ENCODE measurements around the gene RGS7.
"Not testable (repeated sequence)": the region's sequence is repeated elsewhere in the genome, so short reads cannot be mapped to it uniquely, and the experiment has no call there.

Gene RGS7

GRCh38 chr1:240888039-240888786, 468.8 kb downstream of the RGS7 start:
- peak; percentile 37 for DNase-seq

DNA sequence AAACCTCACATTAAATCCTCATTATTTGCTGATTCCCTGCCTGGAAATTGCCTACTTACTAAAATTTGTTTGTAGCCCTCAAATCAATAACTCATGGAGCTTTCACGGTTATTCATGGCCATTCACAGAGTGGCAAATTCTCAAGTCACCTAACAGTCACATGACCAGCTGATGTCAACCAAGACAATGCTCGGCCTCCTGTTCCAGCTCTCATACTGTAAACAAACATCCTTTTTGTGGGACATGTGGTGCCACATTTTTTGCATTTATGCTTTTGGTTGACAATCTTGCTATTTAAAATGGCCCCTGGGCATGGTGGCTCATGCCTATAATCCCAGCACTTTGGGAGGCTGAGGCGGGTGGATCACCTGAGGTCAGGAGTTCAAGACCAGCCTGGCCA, 473.5 kb downstream of the RGS7 start:
- no peak for DNase-seq

- DNase-seq = not testable (repeated sequence)
Observed at GRCh38 chr1:240882656-240883308, 474.2 kb downstream of the RGS7 start.

- no peak for DNase-seq
Observed at GRCh38 chr1:240878631-240879030, 478.4 kb downstream of the RGS7 start.

- DNase-seq = no peak
Observed at GRCh38 chr1:240877605-240878004, 479.4 kb downstream of the RGS7 start.

DNA sequence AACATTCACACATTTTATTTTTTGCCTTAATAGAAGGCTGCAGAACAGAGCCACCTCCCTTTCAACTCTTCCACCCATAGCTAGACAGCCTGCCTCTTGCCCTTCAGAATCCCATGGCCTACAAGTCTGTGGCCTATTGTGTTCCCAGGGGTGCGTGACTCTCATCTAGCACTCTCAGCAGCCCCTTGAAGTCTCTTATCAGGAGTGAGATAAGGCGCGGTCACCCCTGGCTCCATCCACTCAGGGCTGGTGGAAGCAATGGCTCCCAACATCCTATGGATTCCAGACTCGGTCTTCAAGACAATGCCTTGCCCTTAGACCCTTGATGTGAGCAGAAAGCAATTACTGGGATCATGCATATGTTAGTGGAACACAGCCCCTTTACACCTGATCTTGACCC, 480.9 kb downstream of the RGS7 start:
- no peak for DNase-seq

DNA sequence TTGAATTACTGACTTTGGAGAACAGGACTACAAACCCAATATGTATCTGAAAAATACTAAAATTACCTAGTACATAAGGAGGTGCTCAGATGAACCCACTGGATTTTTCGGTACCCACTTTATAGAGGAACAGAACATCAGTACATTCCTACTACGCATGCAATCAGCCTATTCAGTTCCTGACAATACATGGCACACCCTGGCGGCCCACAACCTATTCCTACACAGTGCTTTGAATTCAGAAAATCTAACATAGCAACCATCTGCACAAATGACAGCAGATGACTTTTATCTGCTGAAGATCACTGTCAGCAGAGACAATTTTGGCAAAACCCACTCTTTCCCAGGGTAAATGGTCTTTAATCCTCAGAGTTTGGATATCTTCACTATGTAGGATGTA, 487.9 kb downstream of the RGS7 start:
- no peak for DNase-seq

DNA sequence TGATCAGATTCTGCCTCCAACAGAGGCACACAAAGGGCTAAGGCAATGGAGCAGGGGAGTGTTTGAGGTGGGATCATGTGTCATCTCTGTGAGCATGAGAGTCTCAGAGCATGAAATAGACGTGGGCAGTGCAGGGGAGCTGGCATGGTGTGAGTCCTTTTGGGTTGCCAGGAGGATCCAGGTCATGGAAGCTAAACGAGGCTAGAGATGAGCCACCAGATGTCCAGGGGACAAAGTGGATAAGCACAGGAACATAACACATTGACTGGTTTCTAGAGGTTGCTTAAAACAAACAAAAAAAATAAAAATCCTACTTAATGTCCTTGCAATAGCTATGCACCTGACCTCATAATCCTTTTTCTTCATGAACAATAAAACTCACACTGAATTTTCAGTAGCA, 490.3 kb downstream of the RGS7 start:
- DNase-seq = no peak

DNA sequence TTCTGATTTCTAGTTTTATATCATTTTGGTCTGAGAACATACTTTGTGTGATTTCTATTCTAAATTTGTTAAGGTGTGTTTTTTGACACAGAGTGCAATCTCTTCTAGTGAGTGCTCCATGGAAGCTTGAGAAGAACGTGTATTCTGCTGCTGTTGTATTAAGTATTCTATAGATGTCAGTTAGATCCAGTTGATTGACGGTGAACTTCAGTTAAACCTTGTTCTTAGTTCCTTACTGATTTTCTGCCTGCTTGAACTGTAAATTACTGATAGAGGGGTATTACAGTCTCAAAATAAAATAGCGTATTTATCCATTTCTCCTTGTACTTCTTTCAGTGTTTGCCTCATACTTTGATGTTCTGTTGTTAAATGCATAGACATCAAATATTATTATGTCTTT, 497.0 kb downstream of the RGS7 start:
- DNase-seq = no peak

- DNase-seq = no peak
Observed at GRCh38 chr1:240854367-240854766, 502.6 kb downstream of the RGS7 start.

GRCh38 chr1:240847325-240847724, 509.7 kb downstream of the RGS7 start:
- DNase-seq = no peak

GRCh38 chr1:240844486-240844885, 512.5 kb downstream of the RGS7 start:
- DNase-seq = no peak

- no peak for DNase-seq
Observed at GRCh38 chr1:240843798-240844197, 513.2 kb downstream of the RGS7 start.

DNA sequence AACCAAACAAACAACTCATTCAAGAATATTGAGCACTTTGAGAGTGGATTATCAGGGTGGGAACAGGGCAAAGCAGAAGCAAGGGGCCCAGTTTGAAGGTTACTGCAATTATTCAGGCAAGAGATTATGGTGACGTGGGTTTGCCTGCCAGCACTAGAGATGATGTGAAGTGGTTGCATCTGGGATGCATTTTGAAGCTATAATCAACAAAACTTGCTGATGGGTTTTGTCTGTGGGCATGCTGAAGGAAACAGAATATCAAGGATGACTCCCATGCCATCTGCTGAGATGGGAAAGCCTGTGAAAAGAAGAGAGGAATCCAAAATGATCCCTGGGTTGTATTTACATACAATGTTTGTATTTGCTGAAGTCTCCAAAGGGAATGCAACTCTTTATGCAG, 520.7 kb downstream of the RGS7 start:
- DNase-seq = no peak

GRCh38 chr1:240835291-240835690, 521.7 kb downstream of the RGS7 start:
- DNase-seq = no peak

DNA sequence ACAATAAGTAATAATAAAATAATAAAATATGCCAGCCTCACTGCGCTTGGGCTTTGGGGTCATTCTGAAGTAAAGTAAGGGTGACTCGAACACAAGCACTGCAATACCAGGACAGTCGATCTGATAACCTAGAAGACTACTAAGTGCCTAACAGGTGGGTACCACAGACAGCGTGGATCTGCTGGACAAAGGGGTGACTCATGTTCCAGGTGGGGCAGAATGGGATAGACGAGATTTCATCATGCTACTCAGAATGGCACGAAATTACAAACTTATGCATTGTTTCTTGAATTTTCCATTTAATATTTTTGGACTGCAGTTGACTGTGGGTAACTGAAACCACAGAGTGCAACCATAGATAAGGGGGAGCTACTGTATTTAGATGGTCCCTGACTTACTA, 523.9 kb downstream of the RGS7 start:
- no peak for DNase-seq

DNA sequence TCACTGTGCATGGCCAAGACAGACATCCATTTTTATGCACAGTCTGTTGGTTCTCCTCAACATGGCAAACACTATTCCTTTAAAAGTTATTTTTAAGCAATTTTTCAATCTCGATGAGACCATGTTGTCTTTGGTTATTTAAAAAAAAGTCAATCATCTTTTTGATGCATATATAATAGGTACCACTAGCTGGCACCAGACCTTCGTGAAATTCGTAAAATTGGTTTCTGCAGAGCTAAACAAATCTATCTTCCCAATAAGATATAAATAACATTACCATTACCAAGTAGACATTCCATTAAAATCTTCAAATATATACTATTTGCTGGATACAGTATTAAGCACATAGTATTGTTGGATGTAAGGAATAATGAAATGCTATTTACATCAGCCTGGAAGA, 525.1 kb downstream of the RGS7 start:
- no peak for DNase-seq

- DNase-seq = no peak
Observed at GRCh38 chr1:240831191-240831631, 525.8 kb downstream of the RGS7 start.

GRCh38 chr1:240829487-240829886, 527.5 kb downstream of the RGS7 start:
- no peak for DNase-seq

DNA sequence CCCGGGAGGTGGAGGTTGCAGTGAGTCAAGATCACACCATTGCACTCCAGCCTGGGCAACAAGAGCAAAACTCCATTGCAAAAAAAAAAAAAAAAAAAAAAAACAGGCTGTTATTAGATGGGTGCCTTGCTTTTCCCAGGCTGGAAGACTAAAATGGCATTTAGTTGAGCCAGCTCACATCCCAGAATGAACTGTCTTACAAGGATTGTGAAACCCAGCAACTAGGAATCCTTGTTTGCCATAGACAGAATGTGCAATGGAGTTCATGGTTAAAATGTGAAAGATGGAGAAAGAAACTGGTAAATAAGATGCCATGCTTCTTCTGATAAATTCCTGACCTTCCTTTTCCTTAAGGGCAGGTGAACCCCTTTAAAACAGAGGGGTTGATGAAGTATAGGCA, 529.2 kb downstream of the RGS7 start:
- no peak for DNase-seq

- no peak for DNase-seq
Observed at GRCh38 chr1:240824238-240824637, 532.8 kb downstream of the RGS7 start.

GRCh38 chr1:240823357-240823756, 533.6 kb downstream of the RGS7 start:
- no peak for DNase-seq

DNA sequence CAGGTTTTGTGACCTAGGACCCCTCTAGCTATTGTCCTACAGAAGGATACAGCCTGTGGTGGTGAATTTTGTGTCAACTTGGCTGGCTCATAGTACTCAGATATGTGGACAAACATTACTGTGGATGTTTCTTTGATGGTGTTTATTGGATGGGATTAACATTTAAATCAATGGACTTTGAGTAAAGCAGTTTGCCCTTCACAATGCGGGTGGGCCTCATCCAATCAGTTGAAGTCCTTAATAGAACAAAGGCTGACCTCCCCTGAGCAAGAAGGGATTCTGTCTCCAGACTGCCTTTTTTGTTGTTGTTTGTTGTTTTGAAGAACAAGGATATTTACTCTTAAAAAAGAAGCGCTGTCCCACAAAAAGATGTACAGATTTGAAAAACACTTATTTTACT, 535.1 kb downstream of the RGS7 start:
- no peak for DNase-seq

- no peak for DNase-seq
Observed at GRCh38 chr1:240820816-240821215, 536.2 kb downstream of the RGS7 start.

- DNase-seq = no peak
Observed at GRCh38 chr1:240816472-240816871, 540.5 kb downstream of the RGS7 start.

Measured in stimulated activated CD4-positive, alpha-beta T cell treated with anti-CD3 and anti-CD28 coated beads, Interleukin-15, amount 100 ng/mL, for 24 hours (primary cell).